HCT116 (cell line): Measurements from ENCODE around the gene WWP2. TPM values are rescaled to one million over a fixed set of nuclear protein-coding genes. Genes with fewer than 3 reads are reported as not detected.

ENCODE experiments used
- ATAC-seq: fragments of 200-7000 bp; cut with Tn5 transposase; 2 replicates; pipeline ENCODE4 v1.9.1; 2020; ENCODE audit warnings: mild to moderate bottlenecking, moderate library complexity
- BruUV-seq: library from RNA; stranded (reverse); fragments of 400-500 nt; replicated peaks from 2 replicates; lab custom pipeline; 2021; lab: Mats Ljungman, UMichigan
- CTCF ChIA-PET: fragments of 300-600 bp; sonication (Branson Sonifier 250); formaldehyde crosslinking; loops from one replicate; lab custom pipeline; 2021; ENCODE audit warnings: antibody characterized with exemption; lab: Charles Lee
- POLR2A ChIA-PET: fragments of 300-600, 350-600 bp; sonication (Branson Sonifier 250); formaldehyde crosslinking; loops from one replicate; lab custom pipeline; 2021; ENCODE audit warnings: antibody characterized with exemption; lab: Charles Lee
- RAD21 ChIA-PET, 2 experiments: fragments of 300-600 bp; sonication (Branson Sonifier 250); formaldehyde crosslinking; loops; one replicate each; lab custom pipeline; 2023; ENCODE audit warnings: low total read pairs in 2 of 2; ENCODE audit not compliant: uncharacterized antibody in 2 of 2, unreplicated experiment in 2 of 2, low non-redundant PET in 1 of 2; lab: Charles Lee
- DNase-seq: peaks from one replicate; pipeline ENCODE4 v3.0.0-alpha.2; 2010; ENCODE audit warnings: low read depth, low spot score
- H2AFZ ChIP-seq: fragments of 200-600 bp; shearing (Covaris generic), sonication (generic); 2 replicates; pipeline ENCODE4 v1.6.1; 2017; ENCODE audit warnings: low read depth, mixed run types, mixed read lengths, antibody characterized with exemption, low read length; ENCODE audit not compliant: poor library complexity, severe bottlenecking
- H3K27ac ChIP-seq: 2 replicates; pipeline ENCODE4 v1.5.1; 2012; ENCODE audit warnings: low read depth, low read length
- H3K27me3 ChIP-seq: fragments of 200-600 bp; sonication (generic); 2 replicates; pipeline ENCODE4 v1.6.1; 2016; ENCODE audit warnings: mixed run types, low read length, mixed read lengths; ENCODE audit not compliant: insufficient read depth
- H3K36me3 ChIP-seq, 2 experiments: fragments of 200-500 bp in 1 of 2; fragments of 200-600 bp in 1 of 2; sonication (Bioruptor generic) in 1 of 2; sonication (generic) in 1 of 2; 2 replicates each; pipeline versions ENCODE4 v1.5.1 to v1.6.1; 2014 to 2016; ENCODE audit warnings: low read length in 2 of 2, inconsistent platforms in 1 of 2, mixed read lengths in 1 of 2, mixed run types in 1 of 2; ENCODE audit not compliant: insufficient read depth in 2 of 2, control insufficient read depth in 1 of 2
- H3K4me1 ChIP-seq, 2 experiments: fragments of 200-600 bp in 1 of 2; sonication (generic) in 1 of 2; 2 replicates each; pipeline versions ENCODE4 v1.5.1 to v1.6.1; 2012 to 2017; ENCODE audit warnings: low read length in 2 of 2, inconsistent platforms in 1 of 2, mild to moderate bottlenecking in 1 of 2, mixed read lengths in 1 of 2, mixed run types in 1 of 2, moderate library complexity in 1 of 2; ENCODE audit not compliant: insufficient read depth in 2 of 2, control insufficient read depth in 1 of 2
- H3K4me2 ChIP-seq: fragments of 200-600 bp; sonication (generic); 2 replicates; pipeline ENCODE4 v1.6.1; 2017; ENCODE audit warnings: mixed run types, low read length, mixed read lengths
- H3K4me3 ChIP-seq, 2 experiments: fragments of 200-600 bp in 1 of 2; sonication (generic) in 1 of 2; replicated peaks in 1 of 2; 2 replicates each; pipeline ENCODE4 v1.5.1; 2011 to 2016; ENCODE audit warnings: low read length in 2 of 2, control low read depth in 1 of 2, low read depth in 1 of 2, mild to moderate bottlenecking in 1 of 2, mixed read lengths in 1 of 2, mixed run types in 1 of 2
- H3K79me2 ChIP-seq: fragments of 200-600 bp; sonication (generic); 2 replicates; pipeline ENCODE4 v1.6.1; 2017; ENCODE audit warnings: mild to moderate bottlenecking, mixed run types, low read length, moderate library complexity, mixed read lengths; ENCODE audit not compliant: insufficient read depth
- H3K9ac ChIP-seq: fragments of 200-600 bp; sonication (generic); 2 replicates; pipeline ENCODE4 v1.6.1; 2016; ENCODE audit warnings: low read length, mixed read lengths
- H3K9me2 ChIP-seq: fragments of 200-600 bp; sonication (generic), shearing (Covaris generic); 2 replicates; pipeline ENCODE4 v1.6.1; 2017; ENCODE audit warnings: mixed run types, mild to moderate bottlenecking, moderate library complexity; ENCODE audit not compliant: insufficient read depth
- H3K9me3 ChIP-seq, 2 experiments: fragments of 200-500 bp in 1 of 2; fragments of 200-600 bp in 1 of 2; sonication (Bioruptor generic) in 1 of 2; sonication (generic) in 1 of 2; 2 replicates each; pipeline ENCODE4 v1.6.1; 2014 to 2017; ENCODE audit warnings: low read length in 2 of 2, mixed read lengths in 2 of 2, inconsistent platforms in 1 of 2, low read depth in 1 of 2, mild to moderate bottlenecking in 1 of 2, mixed run types in 1 of 2, moderate library complexity in 1 of 2; ENCODE audit not compliant: control insufficient read depth in 1 of 2, insufficient read depth in 1 of 2
- H4K20me1 ChIP-seq: fragments of 200-600 bp; sonication (generic), shearing (Covaris generic); 2 replicates; pipeline ENCODE4 v1.6.1; 2017; ENCODE audit warnings: mixed run types, mild to moderate bottlenecking, moderate library complexity; ENCODE audit not compliant: insufficient read depth
- ATF3 ChIP-seq: IDR thresholded peaks from 2 replicates; pipeline ENCODE4 v1.6.1; 2012
- CEBPB ChIP-seq: IDR thresholded peaks from 2 replicates; pipeline ENCODE4 v1.6.1; 2012; ENCODE audit warnings: low read depth
- EZH2 ChIP-seq: fragments of 200-600 bp; sonication (generic); IDR thresholded peaks from 2 replicates; pipeline ENCODE4 v1.6.1; 2017; ENCODE audit warnings: antibody characterized with exemption, mixed run types
- EZH2phosphoT487 ChIP-seq: fragments of 200-600 bp; IDR thresholded peaks from 2 replicates; pipeline ENCODE4 v1.6.1; 2018; ENCODE audit warnings: antibody characterized with exemption, borderline replicate concordance
- JUND ChIP-seq: IDR thresholded peaks from 2 replicates; pipeline ENCODE4 v1.6.1; 2012
- POLR2A ChIP-seq: IDR thresholded peaks from 2 replicates; pipeline ENCODE4 v1.7.0; 2011; ENCODE audit warnings: borderline replicate concordance; ENCODE audit not compliant: insufficient read depth, insufficient read length; ENCODE audit errors: extremely low read depth
- POLR2AphosphoS5 ChIP-seq: IDR thresholded peaks from 2 replicates; pipeline ENCODE4 v1.6.1; 2011; ENCODE audit warnings: mild to moderate bottlenecking, low read depth, low read length, moderate library complexity
- SP1 ChIP-seq: IDR thresholded peaks from 2 replicates; pipeline ENCODE4 v1.6.1; 2012; ENCODE audit warnings: low read depth
- TCF7L2 ChIP-seq: IDR thresholded peaks from 2 replicates; pipeline ENCODE4 v1.7.0; 2011; ENCODE audit warnings: borderline replicate concordance, inconsistent platforms; ENCODE audit not compliant: insufficient read depth, insufficient read length; ENCODE audit errors: extremely low read depth
- ZFX ChIP-seq: fragments of 450-650 bp; IDR thresholded peaks from 2 replicates; pipeline ENCODE4 v1.6.1; 2017
- intact Hi-C: fragments of 100-400 bp; cut with micrococcal nuclease; formaldehyde crosslinking; loops from 2 replicates; pipeline ENCODE4 v1.10.0; 2022
- total RNA-seq: library from RNA; stranded (reverse); gene quantifications from one replicate; pipeline ENCODE4 v1.2.1, GENCODE V29; 2021; ENCODE audit not compliant: unreplicated experiment
- TF ChIP-seq, protein P1 (sequence below): IDR thresholded peaks from 2 replicates; pipeline ENCODE4 v1.6.1; 2012; ENCODE audit warnings: low read depth

WWP2 gene
- total RNA-seq, 1 experiment from 2014 or later: 44.2 TPM

DNA sequence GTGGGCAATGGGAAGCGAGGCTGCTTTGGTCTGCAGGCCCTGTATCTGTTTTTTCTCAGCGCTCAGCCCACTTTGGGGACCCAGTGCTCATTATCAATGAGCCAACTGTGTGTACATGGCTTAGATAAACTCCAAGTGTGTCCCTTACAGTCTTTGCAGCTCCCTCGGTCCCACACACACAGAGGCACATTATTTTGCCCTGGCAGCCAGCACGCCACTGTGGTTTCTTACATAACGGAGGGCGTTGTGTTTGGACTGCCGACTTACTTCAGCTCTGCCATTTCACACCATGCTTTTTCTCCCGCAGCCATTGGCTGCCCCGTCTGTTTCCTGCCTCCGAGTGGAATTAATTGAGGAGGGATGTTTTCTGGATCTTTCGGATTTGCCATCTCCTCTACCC is 132.5 kb downstream of the WWP2 start (continued):
- TF ChIP-seq, protein P1, sequence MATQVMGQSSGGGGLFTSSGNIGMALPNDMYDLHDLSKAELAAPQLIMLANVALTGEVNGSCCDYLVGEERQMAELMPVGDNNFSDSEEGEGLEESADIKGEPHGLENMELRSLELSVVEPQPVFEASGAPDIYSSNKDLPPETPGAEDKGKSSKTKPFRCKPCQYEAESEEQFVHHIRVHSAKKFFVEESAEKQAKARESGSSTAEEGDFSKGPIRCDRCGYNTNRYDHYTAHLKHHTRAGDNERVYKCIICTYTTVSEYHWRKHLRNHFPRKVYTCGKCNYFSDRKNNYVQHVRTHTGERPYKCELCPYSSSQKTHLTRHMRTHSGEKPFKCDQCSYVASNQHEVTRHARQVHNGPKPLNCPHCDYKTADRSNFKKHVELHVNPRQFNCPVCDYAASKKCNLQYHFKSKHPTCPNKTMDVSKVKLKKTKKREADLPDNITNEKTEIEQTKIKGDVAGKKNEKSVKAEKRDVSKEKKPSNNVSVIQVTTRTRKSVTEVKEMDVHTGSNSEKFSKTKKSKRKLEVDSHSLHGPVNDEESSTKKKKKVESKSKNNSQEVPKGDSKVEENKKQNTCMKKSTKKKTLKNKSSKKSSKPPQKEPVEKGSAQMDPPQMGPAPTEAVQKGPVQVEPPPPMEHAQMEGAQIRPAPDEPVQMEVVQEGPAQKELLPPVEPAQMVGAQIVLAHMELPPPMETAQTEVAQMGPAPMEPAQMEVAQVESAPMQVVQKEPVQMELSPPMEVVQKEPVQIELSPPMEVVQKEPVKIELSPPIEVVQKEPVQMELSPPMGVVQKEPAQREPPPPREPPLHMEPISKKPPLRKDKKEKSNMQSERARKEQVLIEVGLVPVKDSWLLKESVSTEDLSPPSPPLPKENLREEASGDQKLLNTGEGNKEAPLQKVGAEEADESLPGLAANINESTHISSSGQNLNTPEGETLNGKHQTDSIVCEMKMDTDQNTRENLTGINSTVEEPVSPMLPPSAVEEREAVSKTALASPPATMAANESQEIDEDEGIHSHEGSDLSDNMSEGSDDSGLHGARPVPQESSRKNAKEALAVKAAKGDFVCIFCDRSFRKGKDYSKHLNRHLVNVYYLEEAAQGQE: no peak
- TF ChIP-seq CEBPB (no peak), EZH2 (no peak), SP1 (no peak), JUND (no peak)

DNA sequence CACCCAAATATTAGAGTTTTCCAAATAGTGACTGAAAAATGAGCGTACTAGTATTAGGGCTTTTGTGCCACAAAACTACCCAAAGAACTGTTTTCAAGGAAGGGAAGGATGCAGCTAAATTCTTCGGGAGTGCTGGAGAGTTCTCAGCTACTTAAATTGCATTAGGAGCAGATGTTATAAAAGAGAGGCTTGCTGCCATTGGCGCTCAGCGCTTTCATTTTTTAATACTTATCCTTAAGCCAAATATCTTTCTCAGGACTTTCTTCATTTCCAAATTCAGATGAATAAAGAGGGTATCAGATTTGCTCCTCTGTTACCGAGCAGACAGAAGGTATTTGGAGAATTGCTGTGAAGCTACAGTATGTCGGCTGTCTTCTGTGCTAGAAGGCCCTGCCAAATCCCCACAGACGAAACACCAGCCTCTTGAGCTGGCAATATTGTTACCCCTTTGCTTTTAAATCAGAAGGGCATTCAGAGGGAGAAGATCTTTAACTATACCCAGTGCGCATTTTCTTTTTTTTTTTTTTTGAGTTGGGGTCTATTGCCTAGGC is 141.8 kb downstream of the WWP2 start:
- no peaks in the 10 kb centered on the region for H3K9me3 ChIP-seq
- RAD21 ChIA-PET: no interaction called here
- ATAC-seq: no peak

More for the DNA sequence above, 141.8 kb downstream of the WWP2 start:
- TF ChIP-seq EZH2 (no peak), ZFX (no peak), ATF3 (no peak), EZH2phosphoT487 (no peak), TCF7L2 (no peak), POLR2AphosphoS5 (no peak), JUND (no peak), POLR2A (no peak)
- TF ChIP-seq, all 23 proteins: peak for 0
- H3K9me2 ChIP-seq: no peaks in the 10 kb centered on the region
- H3K27ac ChIP-seq: no peak overlapping the region
- H3K4me3 ChIP-seq: no peak overlapping the region
- H3K4me2 ChIP-seq: no peak overlapping the region
- no peaks in the 10 kb centered on the region for H3K79me2 ChIP-seq
- no peak for DNase-seq
- no peak overlapping the region for H2AFZ ChIP-seq
- ChIA-PET CTCF (no interaction called here), POLR2A (no interaction called here)
- intact Hi-C loops: no loop called here
- no peaks in the 10 kb centered on the region for H3K27me3 ChIP-seq
- no TSS peak for BruUV-seq
- H3K9ac ChIP-seq: no peak overlapping the region
- H3K36me3 ChIP-seq: no peaks in the 10 kb centered on the region
- H3K4me1 ChIP-seq: no peaks in the 10 kb centered on the region
- H4K20me1 ChIP-seq: no peaks in the 10 kb centered on the region; the same call in 1 of the 2 replicates
